A172 (cell line): ENCODE measurements around the gene CATSPERB. TPM values are rescaled to one million over a fixed set of nuclear protein-coding genes. Genes with fewer than 3 reads are reported as not detected.
"Not testable (repeated sequence)": the region's sequence is repeated elsewhere in the genome, so short reads cannot be mapped to it uniquely, and the experiment has no call there.

Experiments used
- DNase-seq: peaks from one replicate; pipeline ENCODE4 v3.0.0-alpha.2; 2015; ENCODE audit warnings: low spot score
- total RNA-seq: library from RNA; depleted of rRNA; stranded (reverse); fragments of >200 nt; shearing (Covaris generic); gene quantifications from 2 replicates; pipeline ENCODE4 v1.2.3, GENCODE V29; 2014

Gene CATSPERB
- total RNA-seq, 1 experiment from 2014 or later, result not detected

DNA sequence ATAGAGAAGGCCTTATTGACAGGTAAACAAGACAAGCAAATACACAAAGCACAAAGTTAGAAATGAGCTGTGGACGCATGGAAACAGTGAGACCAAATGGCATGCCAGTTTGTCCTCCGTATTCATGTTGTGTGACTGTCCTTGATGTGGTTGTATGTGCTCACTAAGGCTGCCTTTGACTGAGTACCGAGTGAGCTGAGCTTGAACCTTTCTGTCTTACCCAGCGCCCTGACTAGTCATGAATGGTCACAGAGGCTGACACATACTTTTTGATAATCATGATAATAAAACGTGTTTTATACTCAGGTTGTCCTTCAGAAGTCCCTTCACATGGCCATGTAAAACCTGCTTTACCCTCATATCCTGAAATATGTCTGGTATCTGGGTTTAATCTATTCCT, 553 bp upstream of the CATSPERB start:
- DNase-seq, result no peak

DNA sequence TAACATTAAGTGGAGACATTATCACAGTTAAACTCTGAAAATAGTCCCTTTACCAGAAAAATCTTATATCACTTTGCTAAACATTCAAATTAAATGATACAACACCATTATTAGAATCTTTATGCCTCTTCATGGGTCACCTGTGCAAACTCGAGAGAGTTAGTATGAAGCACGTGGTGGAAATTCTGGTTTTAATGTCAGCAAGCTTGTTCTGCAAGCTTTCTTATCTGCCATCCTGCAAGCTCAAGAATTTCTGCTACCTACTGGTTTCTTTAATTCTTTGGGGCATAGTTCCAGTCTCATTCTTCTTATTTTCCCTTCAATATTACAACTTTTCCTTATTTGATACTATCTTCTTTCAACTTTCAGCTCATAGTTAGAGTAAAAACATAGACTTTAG, 868 bp downstream of the CATSPERB start:
- no peak for DNase-seq

DNA sequence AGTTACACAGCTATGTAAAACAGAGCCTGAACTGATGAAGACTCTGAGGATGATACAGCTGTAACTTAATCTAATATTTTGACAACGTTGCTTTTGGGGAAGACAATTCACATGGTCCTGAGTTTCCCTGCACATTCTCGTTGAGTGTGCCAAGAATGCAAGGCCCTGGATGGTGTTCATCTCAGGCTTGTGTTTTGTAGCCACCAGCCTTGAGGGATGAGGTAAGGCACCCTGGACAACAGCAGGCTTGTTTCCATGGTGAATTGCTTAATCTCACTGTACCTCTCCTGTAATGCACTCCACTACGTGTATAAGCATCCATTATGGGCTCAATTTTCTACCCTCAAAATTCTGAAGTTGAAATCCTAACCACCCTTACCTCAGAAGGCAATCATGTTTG, 2.1 kb downstream of the CATSPERB start:
- DNase-seq, result no peak

DNA sequence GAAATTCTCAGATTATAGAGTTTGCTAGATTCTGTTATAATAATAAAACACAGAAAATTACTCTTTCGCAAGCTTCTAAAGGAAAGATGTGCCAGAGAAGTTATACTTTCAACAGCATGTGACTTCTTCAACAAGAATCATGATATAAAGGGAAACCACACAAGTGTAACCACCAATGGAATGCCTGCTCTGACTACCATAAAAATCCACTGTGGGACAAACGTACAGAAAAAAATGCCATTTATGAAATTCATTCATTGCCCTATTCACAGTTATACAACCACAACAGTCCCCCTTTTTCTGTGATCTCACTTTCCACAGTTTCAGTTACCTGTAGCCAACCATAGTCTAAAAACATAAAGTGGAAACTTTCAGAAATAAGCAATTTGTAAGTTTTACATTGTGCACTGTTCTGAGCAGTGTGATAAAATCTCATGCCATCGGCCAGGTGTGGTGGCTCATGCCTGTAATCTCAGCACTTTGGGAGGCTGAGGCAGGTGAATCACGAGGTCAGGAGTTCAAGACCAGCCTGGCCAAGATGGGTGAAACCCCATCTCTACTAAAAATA, 3.2 kb downstream of the CATSPERB start:
- no peak for DNase-seq

- DNase-seq, result no peak
Measured at GRCh38 chr14:91727121-91727520, 4.8 kb downstream of the CATSPERB start.

DNA sequence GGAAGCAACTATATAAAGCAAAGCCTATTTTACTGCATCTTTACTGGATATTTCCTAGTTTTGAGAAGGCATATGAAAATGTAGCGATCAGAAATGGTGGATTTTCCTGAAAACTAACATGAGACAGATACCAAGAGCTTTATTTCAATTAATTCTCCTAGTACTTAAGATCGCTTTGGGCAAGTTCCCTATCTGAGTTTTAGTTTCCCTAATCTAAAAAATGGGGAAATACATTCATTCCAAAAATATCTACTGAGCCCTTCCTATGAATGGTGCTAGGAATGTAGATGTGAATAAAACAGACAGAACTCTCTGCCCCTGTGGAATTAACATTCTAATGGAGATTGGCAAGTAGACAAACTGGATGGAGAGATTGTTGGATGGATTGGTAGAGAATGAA, 8.4 kb downstream of the CATSPERB start:
- no peak for DNase-seq

GRCh38 chr14:91722386-91722785, 9.5 kb downstream of the CATSPERB start:
- DNase-seq, result no peak

- DNase-seq, result no peak
Measured at GRCh38 chr14:91719839-91720238, 12.0 kb downstream of the CATSPERB start.

- DNase-seq, result no peak
Measured at GRCh38 chr14:91716999-91717398, 14.9 kb downstream of the CATSPERB start.

DNA sequence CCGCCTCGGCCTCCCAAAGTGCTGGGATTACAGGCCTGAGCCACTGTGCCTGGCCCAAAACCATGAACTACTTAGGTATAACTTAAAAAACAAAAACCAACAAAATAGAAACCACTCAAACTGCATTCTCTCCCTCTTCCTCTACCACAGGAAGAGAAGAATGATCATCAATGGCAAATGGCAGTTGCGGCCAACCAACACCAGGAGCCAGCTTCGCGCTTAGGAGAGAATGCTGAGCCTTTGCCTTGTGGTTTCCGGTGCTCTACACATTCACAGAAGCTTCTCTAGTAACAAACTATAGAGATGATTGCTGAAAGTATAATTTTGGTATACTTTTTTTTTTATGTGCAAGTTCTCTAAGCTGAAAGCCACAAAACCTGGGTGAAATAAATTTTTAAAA, 17.1 kb downstream of the CATSPERB start:
- no peak for DNase-seq

GRCh38 chr14:91708795-91709194, 23.1 kb downstream of the CATSPERB start:
- no peak for DNase-seq

- DNase-seq, result no peak
Measured at GRCh38 chr14:91706996-91707395, 24.9 kb downstream of the CATSPERB start.

DNA sequence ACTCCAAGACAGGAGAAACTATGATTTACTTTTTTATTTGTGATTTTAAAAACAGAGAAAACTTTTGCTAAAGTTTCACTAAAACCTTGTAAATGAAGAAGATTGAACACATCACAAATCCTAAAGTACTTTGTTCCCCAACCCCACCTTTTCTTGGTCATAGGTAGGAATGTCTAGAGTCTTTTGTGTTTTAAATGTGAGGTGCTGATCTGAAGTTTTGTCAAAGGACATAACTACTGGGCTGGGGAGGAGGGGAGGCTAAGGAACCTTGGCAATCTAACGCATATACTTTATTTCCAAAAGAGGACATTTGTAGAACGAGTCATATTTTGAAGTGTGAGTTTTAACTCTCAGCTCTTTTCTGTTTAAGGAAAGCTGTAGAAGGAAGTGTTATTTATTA, 37.2 kb downstream of the CATSPERB start:
- no peak for DNase-seq

DNA sequence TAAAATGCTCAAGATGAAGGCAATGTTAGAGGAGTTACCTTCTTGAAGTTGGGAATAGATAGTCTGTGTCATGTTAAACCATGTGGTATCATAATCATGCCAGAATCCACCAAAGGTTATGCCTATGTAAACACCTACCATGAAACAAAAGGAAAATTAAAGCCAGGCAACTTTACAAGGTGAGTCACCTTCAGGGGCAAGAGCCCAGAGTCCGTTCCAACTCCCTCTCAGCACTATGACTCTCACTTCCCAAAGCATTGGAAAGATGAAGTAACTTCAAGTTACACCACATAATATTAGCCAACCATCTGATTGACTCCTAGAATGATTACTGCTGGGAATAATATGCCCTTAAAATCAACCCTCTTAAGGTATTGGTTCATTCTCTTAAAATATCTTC, 38.5 kb downstream of the CATSPERB start:
- peak; percentile 4 for DNase-seq

DNA sequence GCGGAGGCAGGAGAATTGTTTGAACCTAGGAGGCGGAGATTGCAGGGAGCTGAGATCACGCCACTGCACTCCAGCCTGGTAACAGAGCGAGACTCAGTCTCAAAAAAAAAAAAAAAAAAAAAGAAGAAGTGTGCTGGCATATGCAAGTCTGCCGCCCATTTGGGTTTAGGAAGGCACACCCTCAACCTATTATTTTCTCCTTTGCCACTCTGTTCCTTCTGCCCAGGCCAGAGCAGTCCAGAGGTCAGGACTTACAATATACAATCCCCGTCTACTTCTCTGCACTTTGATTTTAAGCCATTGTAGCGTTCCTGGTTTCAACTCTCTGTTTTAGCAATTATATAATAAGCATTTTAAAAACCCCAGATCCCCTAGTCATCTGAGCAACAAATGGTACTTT, 39.8 kb downstream of the CATSPERB start:
- no peak for DNase-seq

GRCh38 chr14:91689608-91690007, 42.3 kb downstream of the CATSPERB start:
- no peak for DNase-seq

- DNase-seq, result not testable (repeated sequence)
Measured at GRCh38 chr14:91687436-91687835, 44.5 kb downstream of the CATSPERB start.

DNA sequence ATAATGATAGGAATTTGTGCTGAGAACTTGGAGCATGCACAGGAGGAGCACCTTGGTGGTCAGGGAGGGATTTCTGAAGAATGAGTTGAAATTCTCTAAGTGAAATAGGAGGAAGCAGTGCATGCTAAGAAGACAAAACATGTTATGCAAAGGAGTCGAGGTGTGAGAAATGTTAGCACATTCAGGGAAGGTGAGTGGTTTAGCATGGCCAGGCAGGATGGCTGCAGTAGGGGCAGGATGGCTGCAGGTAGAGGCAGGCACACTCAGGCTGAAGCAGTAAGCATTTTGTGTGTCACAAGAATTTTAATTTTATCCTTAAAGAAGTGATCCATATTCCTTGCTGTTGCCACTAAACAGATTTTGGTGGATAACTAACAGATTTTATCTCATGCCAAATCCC, 46.3 kb downstream of the CATSPERB start:
- DNase-seq, result no peak

GRCh38 chr14:91681893-91682563, 49.9 kb downstream of the CATSPERB start:
- DNase-seq, result no peak

- DNase-seq, result no peak
Measured at GRCh38 chr14:91681118-91681517, 50.8 kb downstream of the CATSPERB start.

DNA sequence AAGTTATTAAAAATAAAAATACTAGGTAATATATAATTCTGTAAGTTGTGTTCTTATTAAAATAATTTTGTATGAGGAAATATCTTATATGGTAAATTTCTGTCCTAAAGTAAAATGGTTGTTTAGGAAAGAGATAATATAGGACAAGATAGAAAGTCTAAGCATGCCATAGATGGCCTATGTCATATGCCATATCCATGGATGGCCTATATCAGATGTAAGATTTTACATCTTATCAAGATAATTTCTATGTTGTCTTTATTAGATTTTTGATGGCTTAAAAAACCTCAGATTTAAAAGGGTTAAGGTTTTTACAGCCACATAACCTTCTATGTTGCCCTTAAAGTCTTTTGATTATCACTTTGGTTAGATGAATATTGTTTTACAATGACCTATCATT, 52.6 kb downstream of the CATSPERB start:
- DNase-seq, result no peak

GRCh38 chr14:91677687-91678086, 54.2 kb downstream of the CATSPERB start:
- not testable (repeated sequence) for DNase-seq

- no peak for DNase-seq
Measured at GRCh38 chr14:91674911-91675310, 57.0 kb downstream of the CATSPERB start.

- no peak for DNase-seq
Measured at GRCh38 chr14:91669867-91670266, 62.0 kb downstream of the CATSPERB start.
